ACHN (cell line): ENCODE measurements around the gene GLP1R.
"Not testable (repeated sequence)": the region's sequence is repeated elsewhere in the genome, so short reads cannot be mapped to it uniquely, and the experiment has no call there.

ENCODE experiments used
- DNase-seq: peaks from one replicate; pipeline ENCODE4 v3.0.0-alpha.2; 2015
- in situ Hi-C: cut with HindIII; loops from 2 replicates; pipeline ENCODE4 v1.10.0; 2017; ENCODE audit warnings: low sequenced_read_pairs, low pct_ligation_motif_present, low pct_unique_long_range_greater_than_20kb

The GLP1R gene

GRCh38 chr6:39104528-39104927, 55.9 kb downstream of the GLP1R start:
- in situ Hi-C loops, result no loop called here
- no peak for DNase-seq

DNA sequence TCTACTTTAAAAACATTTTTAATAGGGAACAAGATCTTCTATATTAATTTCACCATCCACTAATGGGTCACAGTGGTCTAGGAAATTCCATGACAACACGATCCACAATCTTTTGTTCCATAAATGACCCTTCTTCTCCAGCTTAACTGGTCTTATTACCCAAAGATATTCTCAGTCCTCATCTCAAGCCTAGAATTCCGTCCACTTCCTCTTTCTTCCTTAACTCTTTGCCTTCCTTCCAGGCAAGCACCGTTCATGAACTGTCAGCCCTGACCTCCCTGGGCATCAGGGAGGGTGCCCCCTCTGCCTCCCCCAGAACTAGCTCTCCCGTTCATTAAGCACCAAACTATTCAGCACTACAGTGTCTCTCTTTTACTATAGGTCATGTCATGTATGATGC, 58.5 kb downstream of the GLP1R start:
- in situ Hi-C loops, result no loop called here
- no peak for DNase-seq

DNA sequence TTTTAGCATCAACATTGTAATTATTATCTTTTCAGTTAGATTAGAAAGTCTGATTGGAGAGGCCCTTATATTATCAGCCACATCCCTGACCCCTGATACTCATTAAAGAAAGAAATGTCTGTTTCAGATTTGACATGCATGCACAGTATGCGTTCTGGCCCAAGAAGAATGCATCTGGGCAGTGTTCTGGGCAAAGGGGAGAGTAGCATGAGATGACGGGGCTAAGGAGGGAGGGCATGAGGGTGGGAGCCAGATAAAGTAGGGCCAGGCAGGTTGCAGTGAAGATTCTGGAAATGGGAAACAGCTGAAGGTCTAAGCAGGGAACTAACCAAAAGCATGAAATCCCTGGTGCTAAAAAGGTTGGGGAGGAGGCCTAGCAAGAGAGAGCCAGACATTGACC, 59.1 kb downstream of the GLP1R start:
- no peak for DNase-seq
- in situ Hi-C loops, result no loop called here

GRCh38 chr6:39108041-39108839, 59.7 kb downstream of the GLP1R start:
- in situ Hi-C loops, result no loop called here
- DNase-seq, result no peak

- DNase-seq, result no peak
- in situ Hi-C loops, result no loop called here
Observed at GRCh38 chr6:39111280-39111679, 62.7 kb downstream of the GLP1R start.

GRCh38 chr6:39113788-39114187, 65.2 kb downstream of the GLP1R start:
- no peak for DNase-seq
- in situ Hi-C loops, result no loop called here

GRCh38 chr6:39114388-39114703, 65.8 kb downstream of the GLP1R start:
- in situ Hi-C loops, result no loop called here
- no peak for DNase-seq

DNA sequence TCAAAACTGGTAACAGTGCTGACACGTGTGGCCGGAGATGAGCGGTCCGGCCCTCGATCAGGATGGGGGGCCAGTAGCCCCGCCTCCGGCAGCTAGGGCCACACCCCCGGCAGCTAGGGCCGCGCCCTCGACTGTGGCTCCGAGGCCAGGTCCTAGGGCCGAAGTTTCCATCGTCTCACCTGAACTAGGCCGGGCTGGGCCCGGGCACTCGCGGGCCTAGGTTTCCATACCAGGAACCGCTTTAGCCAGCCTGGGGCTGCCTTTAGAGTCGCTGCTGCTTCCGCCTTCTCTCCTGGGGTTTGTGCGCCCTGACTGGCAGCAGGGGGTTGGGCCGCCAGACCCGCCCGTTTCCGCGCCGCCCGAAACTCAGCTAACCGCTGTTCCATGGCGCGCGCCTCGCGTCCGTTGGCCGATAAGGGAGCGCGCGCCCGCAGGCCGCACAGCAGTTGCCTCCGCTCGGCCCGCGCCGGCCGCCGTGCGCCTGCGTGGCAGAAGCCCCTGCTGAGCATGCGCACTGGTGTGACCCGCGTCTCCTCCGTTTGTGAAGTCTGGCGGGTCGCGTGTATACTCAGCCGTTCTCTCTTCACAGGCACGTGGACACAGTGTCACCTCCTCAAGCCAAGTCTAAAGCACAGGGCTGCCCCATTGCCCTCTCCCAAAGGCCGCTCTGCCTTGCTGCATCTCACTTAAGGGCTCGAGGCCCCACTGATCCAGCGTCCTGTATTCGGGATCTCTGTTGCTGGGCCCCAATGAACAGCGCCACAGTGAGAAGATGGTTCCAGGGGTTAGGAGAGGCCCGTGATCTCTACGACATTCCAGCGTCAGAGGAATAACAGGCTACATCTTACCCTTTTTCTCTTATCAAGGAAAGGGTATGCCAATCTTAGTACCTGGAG, 66.4 kb downstream of the GLP1R start, which contains the start of gene SAYSD1:
SAYSD1 (minus strand) TSS at position 483 of the 896 bp plus-strand sequence; CDS start at position 386, 97 bp downstream.
- peak; percentile 88 for DNase-seq
- in situ Hi-C loops, result no loop called here

DNA sequence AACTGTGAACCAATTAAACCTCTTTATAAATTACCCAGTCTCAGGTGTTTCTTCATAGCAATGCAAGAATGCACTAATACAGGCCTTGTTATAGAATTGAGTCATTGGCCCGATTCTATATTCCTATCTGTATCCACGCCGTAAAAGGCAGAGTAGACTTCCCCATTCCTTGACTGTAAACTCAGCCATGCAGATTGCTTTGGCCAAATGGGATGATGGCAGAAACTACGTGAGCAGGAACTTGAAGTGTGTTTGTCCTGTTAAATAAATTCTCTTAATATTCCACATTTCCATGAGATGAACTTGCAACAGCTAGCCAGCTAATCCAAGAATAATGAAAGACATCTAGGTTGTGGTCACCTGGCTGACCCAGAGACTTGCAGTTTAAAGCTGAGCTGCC, 70.3 kb downstream of the GLP1R start:
- in situ Hi-C loops, result no loop called here
- no peak for DNase-seq

- no peak for DNase-seq
- in situ Hi-C loops, result no loop called here
Observed at GRCh38 chr6:39124114-39124513, 75.5 kb downstream of the GLP1R start.

DNA sequence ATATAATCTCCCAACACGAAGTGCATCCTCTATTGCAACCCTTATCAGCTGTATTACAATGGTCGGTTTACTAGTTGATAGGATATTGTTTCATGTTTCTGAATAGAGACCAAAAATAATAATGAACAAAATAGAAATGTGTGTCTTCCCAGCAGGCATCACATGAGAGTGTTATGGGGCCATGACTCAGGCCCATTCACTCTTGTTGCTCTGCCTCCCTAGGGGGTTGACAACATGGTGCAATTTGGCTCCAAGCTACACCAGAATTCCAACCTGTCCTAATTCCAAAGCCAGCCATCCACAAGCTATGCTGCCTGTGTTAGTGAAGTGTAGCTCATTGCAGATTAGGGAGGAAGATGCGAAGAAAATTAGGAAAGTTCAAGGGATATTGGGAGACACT, 79.5 kb downstream of the GLP1R start:
- no peak for DNase-seq
- in situ Hi-C loops, result no loop called here

DNA sequence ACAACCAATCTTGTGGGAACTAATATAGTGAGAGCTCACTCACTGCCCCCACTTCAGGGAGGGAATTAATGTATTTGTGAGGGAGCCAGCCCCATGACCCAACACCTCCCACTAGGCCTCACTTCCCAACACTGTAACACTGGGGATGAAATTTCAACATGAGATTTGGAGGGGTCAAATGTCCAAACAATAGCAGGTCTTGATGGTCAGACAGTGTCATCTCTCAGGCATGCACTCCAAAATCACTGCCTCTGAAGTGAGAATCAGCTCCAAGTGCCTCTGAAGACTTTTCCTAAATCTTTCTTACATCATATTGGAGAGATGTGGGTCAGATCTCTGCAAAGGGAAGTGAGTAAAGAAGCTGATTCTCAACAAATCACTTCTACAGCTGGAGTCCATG, 80.3 kb downstream of the GLP1R start:
- in situ Hi-C loops, result no loop called here
- DNase-seq, result no peak

GRCh38 chr6:39130691-39131090, 82.1 kb downstream of the GLP1R start:
- no peak for DNase-seq
- in situ Hi-C loops, result no loop called here

- DNase-seq, in situ Hi-C loops: not testable (repeated sequence)
Observed at GRCh38 chr6:39134761-39135160, 86.2 kb downstream of the GLP1R start.

DNA sequence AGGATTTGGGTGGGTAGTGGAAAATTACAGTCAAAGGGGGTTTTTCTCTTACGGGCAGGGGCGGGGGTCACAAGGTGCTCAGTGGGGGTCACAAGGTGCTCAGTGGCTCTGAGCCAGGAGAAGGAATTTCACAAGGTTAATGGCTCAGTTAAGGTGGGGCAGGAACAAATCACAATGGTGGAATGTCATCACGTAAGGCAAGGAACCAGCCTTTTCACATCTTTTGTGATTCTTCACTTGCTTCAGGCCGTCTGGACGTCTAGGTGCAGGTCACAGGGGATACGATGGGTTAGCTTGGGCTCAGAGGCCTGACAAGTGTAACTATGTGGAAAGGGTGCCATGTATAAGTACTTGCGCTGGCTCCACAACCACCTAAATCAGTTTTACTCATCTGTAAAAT, 87.6 kb downstream of the GLP1R start:
- DNase-seq, in situ Hi-C loops: not testable (repeated sequence)

GRCh38 chr6:39137245-39137644, 88.7 kb downstream of the GLP1R start:
- in situ Hi-C loops, result no loop called here
- DNase-seq, result peak; percentile 45
